ENCODE data around the gene PRCC. TPM values are rescaled to one million over a fixed set of nuclear protein-coding genes. Genes with fewer than 3 reads are reported as not detected.

PRCC gene
- total and polyA plus RNA-seq, 2 of the 13 experiments (the other 11 are each of a cell fraction or from before 2014, with no cell fraction given), result 24.2 to 40.5 TPM

DNA sequence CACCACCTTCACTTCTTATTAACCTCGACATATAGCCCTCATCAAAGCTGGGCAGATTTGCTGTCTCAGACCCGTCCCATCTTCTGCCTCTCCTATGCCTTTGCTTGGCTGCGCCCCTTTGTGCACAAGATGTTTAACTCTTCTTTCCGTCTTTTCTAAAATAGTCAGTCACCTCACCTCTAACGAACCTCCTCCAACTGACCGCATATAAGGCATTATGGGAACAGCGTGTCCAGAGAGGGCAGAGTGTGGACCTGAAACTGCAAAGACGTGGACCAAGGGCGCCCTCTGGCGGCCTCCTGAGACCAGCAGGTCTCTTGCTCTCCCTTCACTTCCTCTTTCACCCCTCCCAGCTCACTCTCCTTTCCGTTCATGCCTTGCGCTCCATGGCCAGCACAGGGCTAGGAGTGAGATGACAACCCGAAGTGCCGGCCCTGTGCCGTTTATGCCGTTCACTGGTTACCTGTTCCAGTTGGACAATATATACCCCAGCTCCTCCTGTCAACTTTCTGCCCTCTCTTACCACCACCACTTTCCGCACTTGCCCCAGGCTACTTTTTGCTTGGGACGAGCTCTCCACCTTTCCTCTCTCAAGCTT is 41.6 kb upstream of the PRCC start (continued):
- no peak for TF ChIP-seq ZNF746 (CRISPR knock-in tag; IDR thresholded peaks at IDR 0.05)
- TF ChIP-seq THAP11 (CRISPR knock-in tag; IDR thresholded peaks at IDR 0.05), result peak; percentile 82
- TF ChIP-seq TRAFD1 (CRISPR knock-in tag; IDR thresholded peaks at IDR 0.05; ENCODE audit: borderline replicate concordance), result no peak
- TF ChIP-seq ZNF530 (CRISPR knock-in tag; IDR thresholded peaks at IDR 0.05; ENCODE audit: low read depth), result no peak
- TF ChIP-seq ZNF713 (CRISPR knock-in tag; IDR thresholded peaks at IDR 0.05), result no peak
- TF ChIP-seq MXD3 (CRISPR knock-in tag; IDR thresholded peaks at IDR 0.05), result no peak
- TF ChIP-seq, protein P1, sequence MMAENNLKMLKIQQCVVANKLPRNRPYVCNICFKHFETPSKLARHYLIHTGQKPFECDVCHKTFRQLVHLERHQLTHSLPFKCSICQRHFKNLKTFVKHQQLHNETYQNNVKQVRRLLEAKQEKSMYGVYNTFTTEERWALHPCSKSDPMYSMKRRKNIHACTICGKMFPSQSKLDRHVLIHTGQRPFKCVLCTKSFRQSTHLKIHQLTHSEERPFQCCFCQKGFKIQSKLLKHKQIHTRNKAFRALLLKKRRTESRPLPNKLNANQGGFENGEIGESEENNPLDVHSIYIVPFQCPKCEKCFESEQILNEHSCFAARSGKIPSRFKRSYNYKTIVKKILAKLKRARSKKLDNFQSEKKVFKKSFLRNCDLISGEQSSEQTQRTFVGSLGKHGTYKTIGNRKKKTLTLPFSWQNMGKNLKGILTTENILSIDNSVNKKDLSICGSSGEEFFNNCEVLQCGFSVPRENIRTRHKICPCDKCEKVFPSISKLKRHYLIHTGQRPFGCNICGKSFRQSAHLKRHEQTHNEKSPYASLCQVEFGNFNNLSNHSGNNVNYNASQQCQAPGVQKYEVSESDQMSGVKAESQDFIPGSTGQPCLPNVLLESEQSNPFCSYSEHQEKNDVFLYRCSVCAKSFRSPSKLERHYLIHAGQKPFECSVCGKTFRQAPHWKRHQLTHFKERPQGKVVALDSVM (CRISPR knock-in tag; IDR thresholded peaks at IDR 0.05), result no peak
- no peak for TF ChIP-seq ZNF317 (CRISPR knock-in tag; IDR thresholded peaks at IDR 0.05)
- TF ChIP-seq ZC3H13 (CRISPR knock-in tag; IDR thresholded peaks at IDR 0.05), result 0 out of 2 replicates have a peak, but pooled peaks have one; percentile 66
- 0 out of 2 replicates have a peak, but pooled peaks have one; percentile 24 for TF ChIP-seq FOXC1 (CRISPR knock-in tag; IDR thresholded peaks at IDR 0.05; ENCODE audit: borderline replicate concordance)
- TF ChIP-seq, protein P2, sequence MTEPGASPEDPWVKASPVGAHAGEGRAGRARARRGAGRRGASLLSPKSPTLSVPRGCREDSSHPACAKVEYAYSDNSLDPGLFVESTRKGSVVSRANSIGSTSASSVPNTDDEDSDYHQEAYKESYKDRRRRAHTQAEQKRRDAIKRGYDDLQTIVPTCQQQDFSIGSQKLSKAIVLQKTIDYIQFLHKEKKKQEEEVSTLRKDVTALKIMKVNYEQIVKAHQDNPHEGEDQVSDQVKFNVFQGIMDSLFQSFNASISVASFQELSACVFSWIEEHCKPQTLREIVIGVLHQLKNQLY (CRISPR knock-in tag; IDR thresholded peaks at IDR 0.05), result no peak
- TF ChIP-seq ZFY (CRISPR knock-in tag; IDR thresholded peaks at IDR 0.05), result no peak
- no peak for TF ChIP-seq ZNF850 (CRISPR knock-in tag; conservative IDR thresholded peaks at IDR 0.05)
- TF ChIP-seq MAF1 (CRISPR knock-in tag; IDR thresholded peaks at IDR 0.05; ENCODE audit: borderline replicate concordance), result no peak
- peak; percentile 79 for TF ChIP-seq ETV5 (CRISPR knock-in tag; IDR thresholded peaks at IDR 0.05; ENCODE audit: borderline replicate concordance)
- TF ChIP-seq ZNF180 (CRISPR knock-in tag; IDR thresholded peaks at IDR 0.05; ENCODE audit: borderline replicate concordance, low read depth), result no peak
- TF ChIP-seq SRSF9 (IDR thresholded peaks at IDR 0.05; ENCODE audit: borderline replicate concordance, insufficient read depth, low read depth, low read length, poor library complexity, severe bottlenecking), result no peak
- no peak for TF ChIP-seq LCORL (IDR thresholded peaks at IDR 0.05)
- TF ChIP-seq LCORL (CRISPR knock-in tag; IDR thresholded peaks at IDR 0.05), result 0 out of 2 replicates have a peak, but pooled peaks have one; percentile 39
- peak; percentile 72 for TF ChIP-seq KAT8 (CRISPR knock-in tag; IDR thresholded peaks at IDR 0.05)
- TF ChIP-seq KDM4B (CRISPR knock-in tag; IDR thresholded peaks at IDR 0.05), result 0 out of 2 replicates have a peak, but pooled peaks have one; percentile 79
- TF ChIP-seq HNF1B (CRISPR knock-in tag; IDR thresholded peaks at IDR 0.05), result peak; percentile 77
- peak; percentile 49; the same call in 1 of the 2 replicates for TF ChIP-seq TGIF2 (CRISPR knock-in tag; IDR thresholded peaks at IDR 0.05)
